Gastrocnemius medialis (tissue), 4 donors: Measurements from ENCODE around the gene LRRC8C. TPM values are rescaled to one million over a fixed set of nuclear protein-coding genes. Genes with fewer than 3 reads are reported as not detected.
"Not testable (repeated sequence)": the region's sequence is repeated elsewhere in the genome, so short reads cannot be mapped to it uniquely, and the experiment has no call there.

Experiments
- ATAC-seq, 2 donors: fragments of 150-250 bp; one replicate each; pipeline ENCODE4 v1.9.1; 2016
- DNase-seq, 2 donors: peaks; one replicate each; pipeline ENCODE4 v3.0.0-alpha.2; 2019
- H3K27ac ChIP-seq, 4 donors: fragments of 200-600 bp; sonication (generic); 1 replicate in 1 of 4; 2 replicates in 3 of 4; pipeline ENCODE4 v1.5.1; 2016 to 2018; ENCODE audit warnings: mild to moderate bottlenecking in 2 of 4, moderate library complexity in 1 of 4
- H3K27me3 ChIP-seq, 3 donors: fragments of 200-600 bp; sonication (generic) in 2 of 3; 1 replicate in 1 of 3; 2 replicates in 2 of 3; pipeline versions ENCODE4 v1.5.1 to v1.6.0; 2016 to 2019; ENCODE audit warnings: mild to moderate bottlenecking in 1 of 3, moderate library complexity in 1 of 3
- H3K36me3 ChIP-seq, 2 donors: fragments of 200-600 bp; sonication (generic) in 1 of 2; one replicate each; pipeline ENCODE4 v1.5.1; 2017 to 2018
- H3K4me1 ChIP-seq, 2 donors: fragments of 200-600 bp; sonication (generic) in 1 of 2; one replicate each; pipeline ENCODE4 v1.5.1; 2016 to 2017; ENCODE audit warnings: mild to moderate bottlenecking in 2 of 2
- H3K4me3 ChIP-seq, 4 donors: fragments of 200-600 bp; sonication (generic) in 3 of 4; 1 replicate in 1 of 4; 2 replicates in 3 of 4; pipeline ENCODE4 v1.5.1; 2016 to 2019; ENCODE audit warnings: mild to moderate bottlenecking in 2 of 4
- H3K9me3 ChIP-seq, 3 donors: fragments of 200-600 bp; sonication (generic) in 2 of 3; 1 replicate in 1 of 3; 2 replicates in 2 of 3; pipeline ENCODE4 v1.5.1; 2016 to 2019
- CTCF ChIP-seq, 5 experiments: fragments of 450-650 bp in 3 of 5; fragments of 200-600 bp in 2 of 5; sonication (generic) in 2 of 5; IDR thresholded peaks in 4 of 5; conservative IDR thresholded peaks in 1 of 5; 1 replicate in 4 of 5; 2 replicates in 1 of 5; pipeline ENCODE4 v1.5.1; 2016 to 2019; ENCODE audit warnings: antibody characterized with exemption in 5 of 5, mild to moderate bottlenecking in 3 of 5, moderate library complexity in 3 of 5
- POLR2A ChIP-seq, 2 donors: fragments of 450-650 bp; IDR thresholded peaks; one replicate each; pipeline ENCODE4 v1.6.1; 2017; ENCODE audit warnings: antibody characterized with exemption in 2 of 2, mild to moderate bottlenecking in 2 of 2, moderate library complexity in 2 of 2
- in situ Hi-C, 4 donors: fragments of 200-750 bp; cut with MboI; loops; one replicate each; pipeline versions ENCODE4 v1.15.0 to v1.8.0; 2017; ENCODE audit warnings: low sequenced_read_pairs in 4 of 4
- intact Hi-C: fragments of 100-400 bp; cut with DNase I; formaldehyde crosslinking; loops from one replicate; pipeline ENCODE4 v1.15.1; 2023; ENCODE audit warnings: low total_unique reads
- total RNA-seq, 4 donors: library from RNA; depleted of rRNA; stranded (reverse); fragments of >200 nt; gene quantifications; one replicate each; pipeline versions ENCODE4 v1.1.0 to v1.2.3, GENCODE V29; 2016

The LRRC8C gene
- total RNA-seq, 4 donors from 2014 or later = 2.9 to 5.8 (median 4.1) TPM

GRCh38 chr1:89703469-89703868 is 70.5 kb downstream of the LRRC8C start:
- DNase-seq (no peak), ATAC-seq (no peak)
- Histone ChIP-seq H3K36me3 (no peaks in the 10 kb centered on the region), H3K27ac (no peak overlapping the region), H3K4me1 (peaks cover 0 to under 1% of the 10 kb centered on the region in 2 donors), H3K4me3 (no peak overlapping the region), H3K27me3 (no peaks in the 10 kb centered on the region), H3K9me3 (no peaks in the 10 kb centered on the region)
- intact Hi-C loops (no loop called here), in situ Hi-C loops (no loop called here)
- no peak for TF ChIP-seq CTCF (IDR thresholded peaks at IDR 0.05 in 4 of 5, conservative IDR thresholded peaks at IDR 0.05 in 1 of 5)
- TF ChIP-seq POLR2A (IDR thresholded peaks at IDR 0.05) = no peak

- H3K27me3 ChIP-seq = no peaks in the 10 kb centered on the region
- DNase-seq = no peak
- no peak overlapping the region for H3K27ac ChIP-seq
- H3K4me3 ChIP-seq = no peak overlapping the region
- TF ChIP-seq CTCF (IDR thresholded peaks at IDR 0.05 in 4 of 5, conservative IDR thresholded peaks at IDR 0.05 in 1 of 5) = no peak
- no peak for TF ChIP-seq POLR2A (IDR thresholded peaks at IDR 0.05)
- H3K36me3 ChIP-seq = no peaks in the 10 kb centered on the region
- no peak for ATAC-seq
- in situ Hi-C loops = no loop called here
- H3K4me1 ChIP-seq = no peaks in the 10 kb centered on the region
- intact Hi-C loops = no loop called here
- no peaks in the 10 kb centered on the region for H3K9me3 ChIP-seq
These were observed 71.1 kb downstream of the LRRC8C start for GRCh38 chr1:89704014-89704413.

- DNase-seq, H3K4me3 ChIP-seq, H3K4me1 ChIP-seq, H3K9me3 ChIP-seq, H3K27me3 ChIP-seq, H3K36me3 ChIP-seq, ATAC-seq, intact Hi-C loops, H3K27ac ChIP-seq, in situ Hi-C loops: not testable (repeated sequence)
These were observed 72.0 kb downstream of the LRRC8C start for GRCh38 chr1:89704885-89705284.

- Histone ChIP-seq H3K4me1 (no peaks in the 10 kb centered on the region), H3K36me3 (no peaks in the 10 kb centered on the region), H3K27me3 (no peaks in the 10 kb centered on the region), H3K4me3 (no peak overlapping the region), H3K27ac (no peak overlapping the region), H3K9me3 (no peaks in the 10 kb centered on the region)
- intact Hi-C loops (no loop called here), in situ Hi-C loops (no loop called here)
- ATAC-seq (no peak), DNase-seq (no peak)
- TF ChIP-seq CTCF (IDR thresholded peaks at IDR 0.05 in 4 of 5, conservative IDR thresholded peaks at IDR 0.05 in 1 of 5) (no peak), POLR2A (IDR thresholded peaks at IDR 0.05) (no peak)
These were observed 73.2 kb downstream of the LRRC8C start for GRCh38 chr1:89705901-89706699.

- Histone ChIP-seq H3K27ac (no peak overlapping the region), H3K4me3 (no peak overlapping the region), H3K9me3 (no peaks in the 10 kb centered on the region), H3K27me3 (no peaks in the 10 kb centered on the region), H3K4me1 (no peaks in the 10 kb centered on the region), H3K36me3 (no peaks in the 10 kb centered on the region)
- in situ Hi-C loops (no loop called here), intact Hi-C loops (no loop called here)
- no peak for DNase-seq
- no peak for ATAC-seq
- TF ChIP-seq CTCF (IDR thresholded peaks at IDR 0.05 in 4 of 5, conservative IDR thresholded peaks at IDR 0.05 in 1 of 5) (no peak), POLR2A (IDR thresholded peaks at IDR 0.05) (no peak)
These were observed 73.7 kb downstream of the LRRC8C start for GRCh38 chr1:89706700-89707012.
